ENCODE data around the gene SLIT3. TPM values are rescaled to one million over a fixed set of nuclear protein-coding genes. Genes with fewer than 3 reads are reported as not detected.
"Not testable (repeated sequence)": the region's sequence is repeated elsewhere in the genome, so short reads cannot be mapped to it uniquely, and the experiment has no call there.

The SLIT3 gene
- total RNA-seq, 2 experiments from 2014 or later = 0.30 to 0.43 TPM

- CTCF ChIA-PET = no interaction called here
- no peak for DNase-seq
- Mint-ChIP-seq H3K9me3 (peaks cover 16% of the 10 kb centered on the region), H3K4me1 (ENCODE audit: low read depth) (no peaks in the 10 kb centered on the region), H3K36me3 (ENCODE audit: low read depth) (no peaks in the 10 kb centered on the region), H3K27ac (no peak overlapping the region), H3K27me3 (ENCODE audit: low read depth) (no peaks in the 10 kb centered on the region), H3K4me3 (no peak overlapping the region)
- intact Hi-C loops (cut with micrococcal nuclease) = no loop called here
These were observed 146.3 kb downstream of the SLIT3 start for GRCh38 chr5:169154679-169155078.

- H3K36me3 Mint-ChIP-seq (ENCODE audit: low read depth) = no peaks in the 10 kb centered on the region
- no peak for DNase-seq
- no peaks in the 10 kb centered on the region for H3K27me3 Mint-ChIP-seq (ENCODE audit: low read depth)
- CTCF ChIA-PET = no interaction called here
- H3K4me1 Mint-ChIP-seq (ENCODE audit: low read depth) = no peaks in the 10 kb centered on the region
- H3K4me3 Mint-ChIP-seq = no peak overlapping the region
- no peak overlapping the region for H3K27ac Mint-ChIP-seq
- intact Hi-C loops (cut with micrococcal nuclease) = no loop called here
- peaks cover 7% of the 10 kb centered on the region for H3K9me3 Mint-ChIP-seq
These were observed 147.5 kb downstream of the SLIT3 start for GRCh38 chr5:169153405-169153804.

- CTCF ChIA-PET = no interaction called here
- Mint-ChIP-seq H3K4me3 (no peak overlapping the region), H3K9me3 (peaks cover 7% of the 10 kb centered on the region), H3K4me1 (ENCODE audit: low read depth) (no peaks in the 10 kb centered on the region), H3K36me3 (ENCODE audit: low read depth) (no peaks in the 10 kb centered on the region), H3K27me3 (ENCODE audit: low read depth) (no peaks in the 10 kb centered on the region), H3K27ac (no peak overlapping the region)
- no peak for DNase-seq
- intact Hi-C loops (cut with micrococcal nuclease) = no loop called here
These were observed 148.0 kb downstream of the SLIT3 start for GRCh38 chr5:169152946-169153345.

- Mint-ChIP-seq H3K4me3 (no peak overlapping the region), H3K9me3 (peaks cover 4% of the 10 kb centered on the region), H3K36me3 (ENCODE audit: low read depth) (no peaks in the 10 kb centered on the region)
These were observed 148.5 kb downstream of the SLIT3 start for GRCh38 chr5:169152453-169152852.

GRCh38 chr5:169151051-169151805 is 149.7 kb downstream of the SLIT3 start:
- intact Hi-C loops (cut with micrococcal nuclease) = no loop called here
- no peak overlapping the region for H3K4me3 Mint-ChIP-seq
- CTCF ChIA-PET = no interaction called here
- no peaks in the 10 kb centered on the region for H3K27me3 Mint-ChIP-seq (ENCODE audit: low read depth)
- H3K4me1 Mint-ChIP-seq (ENCODE audit: low read depth) = no peaks in the 10 kb centered on the region
- H3K27ac Mint-ChIP-seq = no peak overlapping the region
- H3K9me3 Mint-ChIP-seq = no peaks in the 10 kb centered on the region
- no peaks in the 10 kb centered on the region for H3K36me3 Mint-ChIP-seq (ENCODE audit: low read depth)
- DNase-seq = no peak

More at GRCh38 chr5:169152453-169152852, 148.5 kb downstream of the SLIT3 start:
- Mint-ChIP-seq H3K27me3 (ENCODE audit: low read depth) (no peaks in the 10 kb centered on the region), H3K4me1 (ENCODE audit: low read depth) (no peaks in the 10 kb centered on the region), H3K27ac (no peak overlapping the region)
- intact Hi-C loops (cut with micrococcal nuclease) = no loop called here
- CTCF ChIA-PET = no interaction called here
- no peak for DNase-seq

- CTCF ChIA-PET = interaction anchor here (1.1 kb wide), 1 partner anchor 18 kb away, joined by 3 read pairs; no protein-coding TSS in a partner anchor
- H3K36me3 Mint-ChIP-seq (ENCODE audit: low read depth) = no peaks in the 10 kb centered on the region
- intact Hi-C loops (cut with micrococcal nuclease) = no loop called here
- DNase-seq = no peak
- H3K4me3 Mint-ChIP-seq = no peak overlapping the region
- no peaks in the 10 kb centered on the region for H3K4me1 Mint-ChIP-seq (ENCODE audit: low read depth)
- no peaks in the 10 kb centered on the region for H3K27me3 Mint-ChIP-seq (ENCODE audit: low read depth)
- H3K9me3 Mint-ChIP-seq = no peaks in the 10 kb centered on the region
- no peak overlapping the region for H3K27ac Mint-ChIP-seq
These were observed 150.8 kb downstream of the SLIT3 start for GRCh38 chr5:169150108-169150507.

GRCh38 chr5:169149317-169149716 is 151.6 kb downstream of the SLIT3 start:
- intact Hi-C loops (cut with micrococcal nuclease) = no loop called here
- DNase-seq = no peak
- Mint-ChIP-seq H3K4me3 (no peak overlapping the region), H3K36me3 (ENCODE audit: low read depth) (no peaks in the 10 kb centered on the region), H3K4me1 (ENCODE audit: low read depth) (no peaks in the 10 kb centered on the region), H3K9me3 (no peaks in the 10 kb centered on the region), H3K27me3 (ENCODE audit: low read depth) (no peaks in the 10 kb centered on the region), H3K27ac (no peak overlapping the region)
- CTCF ChIA-PET = interaction anchor here (0.6 to 1.1 kb wide), 2 partner anchors 18 to 384 kb away, joined by 3 read pairs; no protein-coding TSS in a partner anchor

GRCh38 chr5:169148138-169148740 is 152.7 kb downstream of the SLIT3 start:
- H3K4me1 Mint-ChIP-seq (ENCODE audit: low read depth) = no peaks in the 10 kb centered on the region
- no peak for DNase-seq
- H3K27ac Mint-ChIP-seq = no peak overlapping the region
- CTCF ChIA-PET = no interaction called here
- intact Hi-C loops (cut with micrococcal nuclease) = no loop called here
- no peaks in the 10 kb centered on the region for H3K9me3 Mint-ChIP-seq
- H3K36me3 Mint-ChIP-seq (ENCODE audit: low read depth) = no peaks in the 10 kb centered on the region
- no peaks in the 10 kb centered on the region for H3K27me3 Mint-ChIP-seq (ENCODE audit: low read depth)
- no peak overlapping the region for H3K4me3 Mint-ChIP-seq

GRCh38 chr5:169147534-169147933 is 153.4 kb downstream of the SLIT3 start:
- no peak for DNase-seq
- H3K4me1 Mint-ChIP-seq (ENCODE audit: low read depth) = no peaks in the 10 kb centered on the region
- intact Hi-C loops (cut with micrococcal nuclease) = no loop called here
- H3K27me3 Mint-ChIP-seq (ENCODE audit: low read depth) = no peaks in the 10 kb centered on the region
- H3K36me3 Mint-ChIP-seq (ENCODE audit: low read depth) = no peaks in the 10 kb centered on the region
- CTCF ChIA-PET = interaction anchor here (1.6 kb wide), 1 partner anchor 433 kb away, joined by 3 read pairs; no protein-coding TSS in a partner anchor
- no peak overlapping the region for H3K4me3 Mint-ChIP-seq
- no peaks in the 10 kb centered on the region for H3K9me3 Mint-ChIP-seq
- H3K27ac Mint-ChIP-seq = no peak overlapping the region

GRCh38 chr5:169146158-169146557 is 154.8 kb downstream of the SLIT3 start:
- Mint-ChIP-seq H3K27ac (no peak overlapping the region), H3K4me3 (no peak overlapping the region), H3K27me3 (ENCODE audit: low read depth) (peaks cover under 1% of the 10 kb centered on the region), H3K36me3 (ENCODE audit: low read depth) (no peaks in the 10 kb centered on the region), H3K4me1 (ENCODE audit: low read depth) (no peaks in the 10 kb centered on the region), H3K9me3 (no peaks in the 10 kb centered on the region)
- intact Hi-C loops (cut with micrococcal nuclease) = no loop called here
- DNase-seq = no peak
- CTCF ChIA-PET = interaction anchor here (1.6 kb wide), 1 partner anchor 435 kb away, joined by 3 read pairs; no protein-coding TSS in a partner anchor

GRCh38 chr5:169142264-169142970 is 158.5 kb downstream of the SLIT3 start:
- Mint-ChIP-seq H3K27ac (no peak overlapping the region), H3K9me3 (no peaks in the 10 kb centered on the region), H3K4me1 (ENCODE audit: low read depth) (no peaks in the 10 kb centered on the region), H3K36me3 (ENCODE audit: low read depth) (no peaks in the 10 kb centered on the region), H3K4me3 (no peak overlapping the region), H3K27me3 (ENCODE audit: low read depth) (peaks cover 8% of the 10 kb centered on the region)
- intact Hi-C loops (cut with micrococcal nuclease) = no loop called here
- CTCF ChIA-PET = no interaction called here
- no peak for DNase-seq

- H3K36me3 Mint-ChIP-seq (ENCODE audit: low read depth); H3K4me1 Mint-ChIP-seq (ENCODE audit: low read depth); CTCF ChIA-PET; H3K27me3 Mint-ChIP-seq (ENCODE audit: low read depth); DNase-seq; intact Hi-C loops (cut with micrococcal nuclease); H3K27ac Mint-ChIP-seq; H3K4me3 Mint-ChIP-seq; H3K9me3 Mint-ChIP-seq: not testable (repeated sequence)
These were observed 160.7 kb downstream of the SLIT3 start for GRCh38 chr5:169140215-169140614.

Measured in activated naive CD4-positive, alpha-beta T cell treated with anti-CD3 and anti-CD28 coated beads for 36 hours (primary cell).